ENCODE measurements around the gene PDE10A. TPM values are rescaled to one million over a fixed set of nuclear protein-coding genes. Genes with fewer than 3 reads are reported as not detected.

PDE10A gene
- total RNA-seq, 1 experiment from 2014 or later, result 0.31 TPM

- H2BK20ac ChIP-seq (ENCODE audit: low read depth, low read length, poor library complexity, severe bottlenecking), result no peak overlapping the region
- WGBS (ENCODE audit: extremely low coverage, insufficient read length, low lambda C conversion rate), result no CpG with 5 or more reads among the region's 2 CpGs
Measured at GRCh38 chr6:165508321-165508869, 154.6 kb downstream of the PDE10A start.

More at GRCh38 chr6:165508321-165508869, 154.6 kb downstream of the PDE10A start:
- Histone ChIP-seq H2BK120ac (ENCODE audit: low read depth, low read length, poor library complexity, severe bottlenecking) (no peak overlapping the region), H3K4me1 (ENCODE audit: insufficient read depth, low read length) (no peaks in the 10 kb centered on the region), H4K91ac (ENCODE audit: insufficient read length, low read depth, low read length) (no peak overlapping the region), H3K27ac (ENCODE audit: insufficient read length, low read depth, low read length) (no peak overlapping the region), H3T11ph (ENCODE audit: low read length) (no peak overlapping the region), H3K23me2 (ENCODE audit: insufficient read length, low read depth, low read length, poor library complexity, severe bottlenecking) (no peaks in the 10 kb centered on the region), H3K4ac (ENCODE audit: low read depth, low read length) (no peak overlapping the region), H3K18ac (ENCODE audit: insufficient read length, low read depth, low read length) (no peak overlapping the region), H4K20me1 (ENCODE audit: control insufficient read depth, insufficient read depth, insufficient read length) (no peaks in the 10 kb centered on the region), H3K27me3 (ENCODE audit: insufficient read depth, low read length) (no peaks in the 10 kb centered on the region), H4K5ac (ENCODE audit: insufficient read length, low read depth, low read length) (no peak overlapping the region), H3K79me2 (ENCODE audit: insufficient read depth, low read length) (no peaks in the 10 kb centered on the region), H4K8ac (replicated peaks; ENCODE audit: insufficient read length, low read depth, low read length) (no peak overlapping the region), H3K14ac (ENCODE audit: insufficient read depth, low read length) (no peak overlapping the region), H2BK12ac (ENCODE audit: insufficient read length, low read depth, low read length) (no peak overlapping the region), H2AFZ (ENCODE audit: low read length) (no peak overlapping the region), H3K56ac (ENCODE audit: insufficient read length, low read depth, low read length) (no peak overlapping the region), H2BK5ac (ENCODE audit: insufficient read length, low read length) (no peak overlapping the region), H3K9me3 (ENCODE audit: control insufficient read depth, low read depth, low read length) (no peaks in the 10 kb centered on the region), H3K23ac (ENCODE audit: insufficient read length, low read depth, low read length) (no peak overlapping the region), H3K79me1 (ENCODE audit: insufficient read depth, low read depth, low read length, poor library complexity, severe bottlenecking) (no peaks in the 10 kb centered on the region), H2BK15ac (ENCODE audit: low read depth, low read length) (no peak overlapping the region), H3K4me2 (ENCODE audit: insufficient read depth, insufficient read length, low read length) (no peak overlapping the region), H2AK5ac (ENCODE audit: insufficient read length, low read length) (no peak overlapping the region), H3K9ac (ENCODE audit: extremely low read depth, insufficient read length, low read length) (no peak overlapping the region)
- Mint-ChIP-seq H3K4me1 (no peaks in the 10 kb centered on the region), H3K9me3 (no peaks in the 10 kb centered on the region), H3K36me3 (ENCODE audit: insufficient read depth in 1 of 3, low read depth in 3 of 3) (no peaks in the 10 kb centered on the region), H3K4me3 (no peak overlapping the region), H3K27ac (no peak overlapping the region), H3K27me3 (ENCODE audit: low read depth) (no peaks in the 10 kb centered on the region)
- DNase-seq, result no peak
- no peak for TF ChIP-seq CTCF (conservative IDR thresholded peaks at IDR 0.05)

Data from H9 (cell line).